Keratinocyte (primary cell): ENCODE results near the gene MYH10.

Source experiments
- CTCF ChIP-seq, 3 experiments: IDR thresholded peaks in 1 of 3; conservative IDR thresholded peaks in 1 of 3; optimal IDR thresholded peaks in 1 of 3; 2 replicates in 2 of 3; 3 replicates in 1 of 3; pipeline versions ENCODE3 to v1.5.1; 2011; ENCODE audit warnings: low read length in 3 of 3, mild to moderate bottlenecking in 3 of 3, moderate library complexity in 2 of 3, control low read depth in 1 of 3, inconsistent platforms in 1 of 3; ENCODE audit not compliant: insufficient read depth in 2 of 3; ENCODE audit errors: extremely low read depth in 1 of 3
- EZH2 ChIP-seq: IDR thresholded peaks from one replicate; pipeline ENCODE4 v1.6.1; 2012; ENCODE audit warnings: inconsistent platforms, mild to moderate bottlenecking, low read length, moderate library complexity

- TF ChIP-seq CTCF (optimal IDR thresholded peaks at IDR 0.05 in 1 of 3, IDR thresholded peaks at IDR 0.05 in 1 of 3, conservative IDR thresholded peaks at IDR 0.05 in 1 of 3; ENCODE audit: extremely low read depth in 1 of 3, insufficient read depth in 2 of 3, low read length in 3 of 3), result no peak
- TF ChIP-seq EZH2, result no peak
Measured at GRCh38 chr17:8445536-8445935, 185.0 kb downstream of the MYH10 start.
